HG03039 (cell line): ENCODE results near the gene PLOD3.

Experiments
- ATAC-seq: cut with Tn5 transposase; IDR thresholded peaks from one replicate; pipeline ENCODE4 v1.9.1; 2021; ENCODE audit warnings: mild to moderate bottlenecking, moderate library complexity; ENCODE audit not compliant: unreplicated experiment

Gene PLOD3

GRCh38 chr7:101186194-101186593 is 31.2 kb downstream of the PLOD3 start:
- ATAC-seq = no peak

- no peak for ATAC-seq
These were observed 32.0 kb downstream of the PLOD3 start for GRCh38 chr7:101185258-101185839.

GRCh38 chr7:101180130-101180755 is 37.1 kb downstream of the PLOD3 start, which contains the start of gene NAT16:
TSS of gene NAT16 (minus strand) at chr7:101180293. CDS start at chr7:101174807, 5,486 bp downstream.
- no peak for ATAC-seq

DNA sequence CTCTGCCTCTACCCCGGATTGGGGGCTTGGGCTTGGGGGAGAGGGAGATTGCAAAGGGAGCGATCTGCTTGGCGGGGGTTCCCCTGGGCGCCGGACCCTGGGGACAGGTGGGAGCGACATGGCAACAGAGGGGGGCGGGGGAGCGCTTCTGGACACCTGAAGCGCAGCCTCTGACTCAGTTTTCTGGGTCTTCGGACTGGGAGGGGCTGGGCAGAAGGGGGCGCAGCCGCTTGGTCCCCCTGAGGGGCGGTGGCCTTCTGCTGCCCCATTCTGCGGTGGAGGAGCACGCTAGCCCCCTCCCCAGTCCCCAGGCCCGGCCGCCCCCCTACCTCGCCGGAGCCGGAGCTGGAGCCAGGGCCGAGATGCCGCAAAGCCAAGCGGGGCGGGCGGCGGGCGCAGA is 37.7 kb downstream of the PLOD3 start:
- ATAC-seq = no peak

DNA sequence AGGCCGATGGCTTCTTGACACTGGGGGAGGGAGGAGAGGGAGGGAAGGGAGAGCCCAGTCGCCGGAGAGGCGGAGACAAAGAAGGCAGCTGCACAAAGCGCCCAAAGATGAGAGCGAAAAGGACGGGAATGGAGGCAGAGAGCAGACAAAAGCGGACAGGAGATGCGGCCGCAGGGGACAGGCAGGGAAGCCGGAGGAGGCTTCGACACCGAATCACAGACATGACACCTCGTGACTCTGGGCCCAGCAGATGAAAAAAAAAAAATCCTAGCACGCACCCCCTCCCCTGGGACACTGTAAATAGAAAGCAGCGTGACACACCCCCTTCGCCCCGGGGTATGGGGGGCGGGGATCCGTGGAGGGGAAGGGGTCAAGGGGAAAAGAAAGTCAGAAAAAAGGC is 38.3 kb downstream of the PLOD3 start:
- ATAC-seq = no peak

GRCh38 chr7:101177644-101178043 is 39.7 kb downstream of the PLOD3 start:
- no peak for ATAC-seq

DNA sequence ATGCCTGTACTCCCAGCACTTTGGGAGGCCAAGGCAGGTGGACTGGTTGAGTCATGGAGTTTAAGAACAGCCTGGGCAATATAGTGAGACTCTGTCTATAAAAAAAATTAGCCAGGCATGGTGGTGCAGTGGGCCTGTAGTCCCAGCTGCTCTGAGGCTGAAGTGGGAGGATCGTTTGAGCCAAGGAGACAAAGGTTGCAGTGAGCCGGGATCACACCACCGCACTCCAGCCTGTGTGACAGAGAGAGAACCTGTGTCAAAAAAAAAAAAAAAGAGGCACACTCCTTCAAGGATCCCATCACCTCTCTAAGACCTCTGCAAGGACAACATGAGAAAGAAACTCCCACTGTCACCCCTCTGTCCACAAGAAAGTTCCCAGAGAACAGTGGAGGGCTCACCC is 41.7 kb downstream of the PLOD3 start:
- ATAC-seq = no peak

- no peak for ATAC-seq
These were observed 43.0 kb downstream of the PLOD3 start for GRCh38 chr7:101174322-101174854.

DNA sequence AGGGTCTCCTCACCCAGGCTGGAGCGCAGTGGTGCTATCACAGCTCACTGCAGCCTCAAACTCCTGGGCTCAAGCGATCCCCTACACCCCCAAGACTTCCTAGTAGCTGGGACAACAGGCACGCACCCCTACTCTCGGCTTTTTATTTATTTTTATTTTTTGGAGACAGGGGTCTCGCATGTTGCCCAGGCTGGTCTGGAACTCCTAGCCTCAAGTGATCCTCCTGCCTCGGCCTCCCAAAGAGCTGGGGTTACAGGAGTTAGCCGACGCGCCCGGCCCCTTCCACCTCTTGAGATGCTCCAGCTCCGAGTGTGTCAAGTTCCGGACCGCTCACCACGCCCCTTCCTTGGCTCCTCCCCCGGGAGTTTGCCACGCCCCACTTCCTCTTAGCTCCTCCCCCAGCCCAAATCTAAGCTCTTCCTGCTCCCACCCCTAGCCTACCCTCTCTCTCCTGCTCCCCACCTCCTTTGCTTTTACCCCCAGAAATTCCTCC is 43.6 kb downstream of the PLOD3 start:
- ATAC-seq = no peak

- no peak for ATAC-seq
These were observed 44.3 kb downstream of the PLOD3 start for GRCh38 chr7:101172854-101173751.

DNA sequence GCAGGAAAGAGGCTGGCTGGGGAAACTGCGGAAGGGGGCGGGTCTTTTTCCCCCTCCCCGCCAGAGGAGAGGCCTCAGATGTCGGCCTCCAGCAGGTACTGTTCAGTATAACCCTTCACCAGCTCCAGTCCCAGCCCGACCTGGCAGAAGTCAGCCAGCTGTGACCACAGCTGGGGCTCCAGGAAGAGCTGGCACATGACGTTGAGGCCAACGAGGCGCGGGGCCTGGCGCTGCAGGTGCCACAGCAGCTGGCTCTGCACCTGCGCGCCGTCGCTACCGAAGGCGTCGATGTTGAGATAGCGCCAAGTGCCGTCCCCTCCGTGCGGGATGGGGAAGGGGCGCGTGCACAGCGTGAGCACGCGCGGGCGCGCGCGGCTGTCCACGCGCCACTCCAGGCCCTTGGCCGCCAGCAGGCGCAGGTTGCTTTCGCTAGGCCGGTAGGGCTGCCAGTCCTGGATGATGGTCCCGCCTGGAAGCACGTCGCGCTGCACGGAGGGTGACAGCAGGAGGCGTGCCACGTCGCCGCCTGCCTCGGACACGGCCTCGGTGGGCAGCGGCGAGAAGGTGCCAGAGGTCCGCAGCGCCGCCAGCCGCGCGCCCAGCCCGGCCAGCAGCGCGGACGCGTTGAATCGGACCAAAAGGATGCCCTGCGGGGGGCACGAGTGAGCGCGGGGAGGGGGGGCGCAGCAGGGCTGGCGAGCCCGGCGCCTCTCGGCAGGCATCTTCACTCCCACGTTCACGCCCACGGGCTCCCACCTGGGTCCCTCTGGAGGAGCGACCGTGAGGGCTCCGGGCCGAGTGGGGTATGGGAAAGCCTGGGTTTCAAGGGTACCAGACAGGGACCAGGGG is 45.2 kb downstream of the PLOD3 start:
- ATAC-seq = no peak

DNA sequence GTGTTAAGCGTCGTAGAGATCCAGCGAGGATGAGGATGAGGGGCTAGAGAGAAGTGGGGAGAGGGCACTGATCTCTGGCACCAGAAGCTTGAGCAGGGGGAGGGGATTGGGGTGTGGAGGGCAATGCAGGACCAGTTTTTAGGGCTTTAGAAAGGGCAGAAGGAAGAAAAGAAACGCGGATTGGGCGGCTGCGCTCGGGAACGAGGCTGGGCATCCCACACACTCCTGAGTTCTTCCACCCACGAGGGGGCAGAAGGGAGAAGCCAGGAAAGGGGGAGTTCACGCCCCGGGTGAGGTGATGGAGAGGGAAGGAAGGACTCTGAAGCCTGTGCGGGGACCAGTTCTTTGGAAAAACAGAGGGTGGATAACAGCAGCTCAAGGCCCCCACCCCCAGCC is 45.9 kb downstream of the PLOD3 start:
- ATAC-seq = no peak

DNA sequence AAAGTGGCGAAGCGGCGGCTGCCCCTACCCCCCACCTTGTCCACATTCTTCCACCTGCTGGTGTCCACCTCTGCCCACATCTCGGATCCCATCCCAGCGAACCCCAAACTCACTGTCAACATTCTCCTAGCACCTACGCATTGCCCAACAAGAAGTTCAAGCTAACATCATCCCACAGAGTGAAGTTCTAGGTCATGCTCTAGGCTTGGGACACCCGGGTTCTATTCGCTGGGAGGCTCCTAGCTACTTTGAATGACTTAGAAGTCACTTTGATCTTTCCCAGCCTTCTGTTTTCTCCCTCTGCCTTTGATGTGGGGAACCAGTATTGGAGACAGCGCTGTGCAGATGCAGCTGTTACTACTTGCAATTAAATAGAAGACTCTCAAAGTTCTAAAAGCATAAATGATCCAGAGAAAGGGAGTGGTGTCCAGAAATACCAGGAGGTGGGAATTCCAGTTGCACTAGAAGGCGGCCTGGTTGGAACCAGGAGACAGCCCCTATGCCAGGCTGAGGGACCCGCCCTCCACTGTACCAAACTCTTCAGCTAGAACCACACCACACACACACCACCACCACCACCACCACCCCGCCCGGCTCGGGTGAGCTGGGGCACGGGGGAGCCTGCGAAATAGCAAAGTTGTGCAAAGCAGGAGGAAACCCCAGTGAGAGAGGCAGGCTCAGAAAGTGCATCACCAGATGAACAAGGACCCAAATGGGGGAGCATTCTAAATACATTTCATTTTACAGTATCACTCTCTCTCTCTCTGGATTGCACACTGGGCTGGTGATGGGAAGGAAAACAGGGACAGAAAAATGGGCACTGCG is 46.6 kb downstream of the PLOD3 start:
- ATAC-seq = no peak

DNA sequence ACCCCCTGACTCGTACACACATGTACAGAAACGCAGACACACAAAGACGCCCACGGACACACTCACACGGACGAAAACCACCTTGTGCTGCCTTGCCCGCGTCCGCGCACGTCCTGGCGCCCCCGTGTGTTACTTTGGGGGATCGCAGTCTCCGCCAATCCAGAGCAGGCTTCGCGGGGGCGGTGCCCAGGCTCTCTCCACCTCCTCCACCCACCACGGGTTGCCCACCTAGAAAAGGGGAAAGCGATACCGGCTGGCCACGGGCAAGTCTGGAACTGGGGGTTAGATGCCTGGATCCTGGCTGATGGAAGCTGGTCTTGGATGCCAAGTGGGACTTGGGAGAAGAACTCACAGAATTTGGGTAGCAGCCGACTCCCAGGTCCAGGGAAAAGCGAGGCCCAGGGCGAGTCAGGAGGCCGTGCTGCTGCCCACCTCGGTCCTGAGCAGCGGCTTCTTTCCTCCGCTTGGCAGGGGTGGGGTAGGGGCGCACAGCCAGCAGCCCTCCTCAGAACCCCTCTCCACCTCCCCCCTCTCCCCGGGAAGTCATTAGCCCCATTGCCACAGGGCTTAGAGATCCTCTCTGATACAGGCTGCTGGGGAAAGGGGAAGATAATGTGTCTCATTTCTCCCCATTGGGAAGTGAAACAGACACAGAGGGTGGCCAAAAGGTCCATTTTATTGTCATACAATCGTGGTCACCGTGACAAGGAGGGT is 47.4 kb downstream of the PLOD3 start:
- no peak for ATAC-seq

- no peak for ATAC-seq
These were observed 48.1 kb downstream of the PLOD3 start for GRCh38 chr7:101169110-101169837.

GRCh38 chr7:101168412-101169049 is 48.9 kb downstream of the PLOD3 start:
- no peak for ATAC-seq

DNA sequence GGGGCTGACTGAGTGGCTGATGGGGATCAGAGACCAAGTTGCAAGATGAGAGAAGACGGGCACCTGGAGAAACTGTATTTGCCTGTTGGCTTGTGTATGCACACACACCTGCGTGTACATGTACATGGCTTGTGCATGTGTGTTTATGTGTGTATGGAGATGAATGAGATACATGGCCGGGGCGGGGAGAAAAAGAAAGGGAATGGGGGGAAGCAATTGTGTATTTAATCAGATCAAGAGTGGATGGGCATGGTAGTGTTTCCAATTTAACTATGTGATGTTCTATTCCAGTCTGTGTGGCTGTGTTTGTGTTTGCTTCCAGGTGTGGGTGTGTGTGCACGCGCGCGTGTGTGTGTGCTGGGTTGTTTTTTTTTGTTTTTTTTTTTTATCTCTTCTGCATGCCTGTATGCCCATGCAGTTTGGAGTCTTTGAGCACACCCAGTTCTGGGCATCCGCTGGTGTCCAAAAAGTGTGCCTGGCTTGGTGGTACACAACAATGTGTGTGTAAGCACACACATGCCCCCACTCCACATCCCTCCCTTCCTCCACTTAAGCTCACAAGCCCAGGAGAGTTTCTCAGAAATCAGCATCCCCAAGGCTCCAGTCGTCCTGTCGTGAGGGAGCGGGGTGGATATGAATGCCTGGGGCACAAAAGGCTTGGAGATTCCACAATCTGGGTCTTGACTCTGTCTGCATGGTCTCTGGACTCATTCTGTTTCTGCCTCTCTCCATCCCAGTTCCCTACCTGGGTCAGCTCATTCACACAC is 49.6 kb downstream of the PLOD3 start:
- ATAC-seq = no peak
